Measurements from ENCODE around the gene EIF5.

EIF5 gene

GRCh38 chr14:103333754-103334643 is at the start of gene EIF5:
EIF5 (plus strand) TSS chr14:103334237; CDS start chr14:103335861, 1,624 bp downstream.
- peak; percentile 97 to 98 for DNase-seq (ENCODE audit: low read depth in 1 of 2, low spot score in 1 of 2)

- DNase-seq (ENCODE audit: low read depth in 1 of 2, low spot score in 1 of 2) = no peak
Observed at GRCh38 chr14:103284574-103285467, 49.2 kb upstream of the EIF5 start.

GRCh38 chr14:103286460-103286859 is 47.6 kb upstream of the EIF5 start:
- no peak for DNase-seq (ENCODE audit: low read depth in 1 of 2, low spot score in 1 of 2)

DNA sequence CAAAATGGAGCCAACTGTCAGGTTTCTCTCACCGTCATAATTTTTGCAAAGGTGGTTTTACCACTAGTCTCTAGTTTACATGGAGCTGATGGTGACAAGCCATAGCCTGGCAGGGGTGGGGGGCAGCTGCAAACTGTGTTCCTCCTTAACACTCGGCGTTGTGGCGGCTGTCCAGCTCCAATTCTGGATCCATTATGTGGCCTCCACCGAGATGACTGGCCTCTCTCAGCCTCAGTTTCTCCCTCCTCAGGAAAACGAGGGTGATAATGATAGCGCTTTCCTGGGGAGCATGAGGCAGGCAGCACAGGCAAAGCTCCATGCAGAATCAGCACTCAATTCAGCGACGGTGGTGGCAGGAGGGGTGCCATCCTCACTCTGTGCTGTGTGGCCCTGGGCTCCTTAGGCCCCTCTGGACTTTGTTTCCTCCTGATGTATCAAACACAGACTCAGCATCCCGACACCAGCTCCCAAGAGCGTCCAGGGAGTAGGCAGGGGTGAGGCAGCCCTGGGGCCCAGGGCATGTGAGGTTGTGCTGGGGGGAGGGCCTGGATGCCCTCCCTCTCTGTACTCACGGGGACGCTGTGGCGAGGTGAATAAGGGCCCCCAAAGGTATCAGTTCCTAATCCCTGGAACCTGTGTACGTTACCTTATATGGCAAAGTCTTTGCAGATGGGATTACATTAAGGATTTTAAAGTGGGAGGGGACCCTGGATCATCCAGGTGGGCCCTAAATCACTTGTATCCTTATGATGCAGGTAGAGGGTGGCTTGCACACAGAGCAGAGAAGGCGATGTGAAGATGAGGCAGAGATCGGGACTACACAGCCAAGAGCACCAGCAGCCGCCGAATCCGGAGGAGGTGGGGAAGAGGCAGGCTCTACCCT is 46.8 kb upstream of the EIF5 start:
- no peak for DNase-seq (ENCODE audit: low read depth in 1 of 2, low spot score in 1 of 2)

- no peak for DNase-seq (ENCODE audit: low read depth in 1 of 2, low spot score in 1 of 2)
Observed at GRCh38 chr14:103288076-103288766, 45.8 kb upstream of the EIF5 start.

DNA sequence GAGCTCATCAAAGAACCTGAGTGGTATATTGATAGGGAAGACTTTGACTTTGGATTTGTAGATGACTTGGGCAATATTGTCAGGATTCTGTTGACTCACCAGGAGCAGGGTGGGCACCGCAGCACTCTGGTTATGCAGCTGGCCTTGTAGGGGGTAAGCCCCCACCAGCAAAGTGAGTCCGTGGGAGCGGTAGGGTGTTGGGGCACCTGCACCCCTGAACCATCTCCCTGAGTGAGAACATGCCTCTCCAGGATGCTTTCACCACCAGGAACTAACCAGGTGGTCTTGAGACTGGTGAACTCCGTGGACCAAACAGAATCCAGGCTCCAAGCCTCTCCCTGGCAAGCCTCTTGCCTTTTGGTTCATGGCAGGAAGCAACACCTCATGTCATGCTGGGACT is 44.0 kb upstream of the EIF5 start:
- DNase-seq (ENCODE audit: low read depth in 1 of 2, low spot score in 1 of 2) = no peak

- DNase-seq (ENCODE audit: low read depth in 1 of 2, low spot score in 1 of 2) = no peak
Observed at GRCh38 chr14:103290494-103290893, 43.5 kb upstream of the EIF5 start.

DNA sequence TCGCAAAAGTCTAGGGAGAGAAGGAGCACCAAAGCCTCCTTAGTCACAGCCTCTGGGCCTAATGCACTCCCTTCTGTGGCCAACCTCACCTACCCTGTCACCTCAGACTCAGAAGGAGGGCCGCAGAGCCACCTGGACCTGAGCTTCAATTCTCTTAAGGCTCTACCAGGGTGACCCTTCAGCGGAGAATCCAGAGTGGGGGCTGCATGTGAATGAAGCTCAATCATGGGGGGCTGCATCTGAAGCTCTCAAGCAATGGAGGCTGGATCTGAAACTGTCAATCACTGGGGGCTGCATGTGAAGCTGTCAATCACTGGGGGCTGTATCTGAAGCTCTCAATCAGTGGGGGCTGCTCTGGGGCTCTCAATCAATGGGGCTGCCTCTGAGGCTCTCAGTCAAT is 43.1 kb upstream of the EIF5 start:
- DNase-seq (ENCODE audit: low read depth in 1 of 2, low spot score in 1 of 2) = no peak

GRCh38 chr14:103292426-103293374 is 41.3 kb upstream of the EIF5 start:
- peak; percentile 56 to 59 for DNase-seq (ENCODE audit: low read depth in 1 of 2, low spot score in 1 of 2)

DNA sequence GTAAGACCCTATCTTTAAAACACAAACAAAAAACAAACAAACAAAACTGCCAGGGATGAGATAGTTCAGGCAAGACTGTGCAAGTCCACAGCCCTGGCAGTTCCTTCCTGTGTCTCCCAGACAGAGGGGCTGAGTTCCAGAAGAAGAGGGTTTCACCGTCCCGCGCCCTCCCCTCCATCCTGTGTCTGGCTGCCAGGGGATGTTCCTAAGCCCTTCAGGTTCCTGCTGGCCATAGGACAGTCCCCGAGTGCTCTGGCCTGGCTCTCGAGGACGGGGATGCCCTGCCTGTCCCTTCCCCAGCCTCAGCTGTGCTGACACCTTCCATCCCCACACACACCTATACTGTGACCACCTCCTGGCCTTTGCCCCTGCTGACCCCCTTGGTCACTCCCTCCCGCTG is 40.6 kb upstream of the EIF5 start:
- no peak for DNase-seq (ENCODE audit: low read depth in 1 of 2, low spot score in 1 of 2)

- no peak for DNase-seq (ENCODE audit: low read depth in 1 of 2, low spot score in 1 of 2)
Observed at GRCh38 chr14:103294091-103294490, 39.9 kb upstream of the EIF5 start.

GRCh38 chr14:103296007-103296406 is 38.0 kb upstream of the EIF5 start:
- no peak for DNase-seq (ENCODE audit: low read depth in 1 of 2, low spot score in 1 of 2)

DNA sequence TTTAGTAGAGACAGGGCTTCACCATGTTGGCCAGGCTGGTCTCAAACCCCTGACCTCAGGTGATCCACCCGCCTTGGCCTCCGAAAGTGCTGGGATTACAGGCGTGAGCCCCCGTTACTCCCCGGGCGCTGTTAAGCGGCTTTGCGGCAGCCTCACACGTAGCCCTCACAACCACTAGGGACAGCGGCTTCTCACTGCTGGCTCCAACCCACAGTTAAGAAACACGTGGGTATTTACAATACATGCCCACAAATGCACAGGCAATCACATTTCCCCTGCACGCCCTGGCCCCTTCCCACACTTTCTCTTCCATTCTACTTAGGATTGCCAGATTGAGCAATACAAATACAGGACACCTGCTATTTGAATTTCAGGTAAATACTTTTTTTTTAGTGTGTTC is 37.0 kb upstream of the EIF5 start:
- no peak for DNase-seq (ENCODE audit: low read depth in 1 of 2, low spot score in 1 of 2)

DNA sequence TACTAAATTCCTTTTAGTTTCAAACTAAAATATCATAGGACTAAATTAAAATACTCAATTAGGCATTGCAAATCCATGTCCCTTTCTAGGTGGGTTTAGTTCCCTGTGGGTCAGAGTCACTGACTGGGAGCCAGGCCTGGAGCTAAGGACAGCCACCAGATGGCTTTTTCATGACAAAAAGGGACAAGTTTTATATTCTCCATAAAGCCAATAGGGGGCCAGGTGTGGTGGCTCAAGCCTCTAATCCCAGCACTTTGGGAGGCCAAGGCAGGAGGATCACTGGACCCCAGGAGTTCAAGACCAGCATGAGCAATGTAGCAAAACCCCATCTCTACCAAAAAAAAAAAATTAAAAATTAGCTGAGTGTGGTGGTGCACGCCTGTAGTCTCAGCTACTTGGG is 35.4 kb upstream of the EIF5 start:
- DNase-seq (ENCODE audit: low read depth in 1 of 2, low spot score in 1 of 2) = no peak

DNA sequence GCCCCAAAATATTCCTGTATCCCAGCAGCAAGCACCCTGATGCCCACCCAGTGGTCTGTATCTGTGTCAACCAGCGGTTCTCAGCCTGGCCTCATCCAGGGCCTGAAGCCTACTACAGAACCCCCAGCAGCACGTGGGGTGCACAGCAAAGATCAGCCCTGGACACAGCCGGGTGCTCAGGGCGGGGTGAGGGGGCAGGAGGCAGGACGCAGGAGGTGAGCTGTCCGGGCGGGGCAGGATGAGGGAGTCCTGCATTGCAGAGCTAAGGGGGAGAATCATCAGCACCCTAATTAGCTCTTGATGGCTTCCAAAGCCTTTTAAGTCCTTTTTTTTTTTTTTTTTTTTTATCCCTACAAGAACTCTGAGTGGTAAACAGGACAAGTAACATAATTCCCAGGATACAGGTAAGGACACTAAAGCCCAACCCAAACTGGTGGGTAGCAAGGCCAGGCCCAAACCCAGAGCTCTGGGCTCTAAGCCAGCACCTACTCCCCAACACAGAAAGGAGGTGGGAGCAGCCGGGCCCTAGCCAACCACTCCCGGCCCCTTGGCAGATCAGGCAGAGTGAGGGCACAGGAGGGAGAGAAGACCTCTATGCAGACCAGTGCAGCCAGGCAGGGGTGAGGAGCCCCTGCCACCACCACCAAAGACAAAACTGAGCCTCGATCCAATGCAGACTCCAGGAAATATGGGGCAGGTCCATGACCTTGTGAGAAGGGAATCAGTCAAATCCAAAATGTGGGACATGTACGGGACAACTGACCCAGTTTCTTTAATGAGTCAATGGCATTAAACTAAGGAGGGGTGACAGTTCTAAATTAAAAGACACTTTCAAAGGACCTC is 32.3 kb upstream of the EIF5 start:
- no peak for DNase-seq (ENCODE audit: low read depth in 1 of 2, low spot score in 1 of 2)

DNA sequence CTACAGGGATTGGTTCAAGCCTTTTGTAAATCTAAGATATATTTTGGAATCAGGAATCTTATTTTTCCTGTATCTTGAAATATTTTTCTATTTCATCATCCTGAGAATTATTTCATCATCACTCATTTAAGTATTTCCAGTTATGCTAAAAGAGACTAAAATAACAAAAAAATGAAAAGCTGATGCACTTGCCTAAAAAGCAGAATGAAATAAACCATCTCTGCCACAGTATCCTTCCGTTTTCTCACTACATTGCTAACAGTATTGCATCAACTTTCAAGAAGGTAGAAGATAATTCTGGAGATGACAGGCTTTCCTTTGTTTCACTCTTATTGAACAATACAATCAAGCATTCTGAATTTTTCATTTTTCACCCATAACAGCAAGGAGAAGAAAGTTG is 31.1 kb upstream of the EIF5 start:
- no peak for DNase-seq (ENCODE audit: low read depth in 1 of 2, low spot score in 1 of 2)

GRCh38 chr14:103304706-103305105 is 29.3 kb upstream of the EIF5 start:
- DNase-seq (ENCODE audit: low read depth in 1 of 2, low spot score in 1 of 2) = no peak
